Stomach (tissue), 4 donors: Measurements from ENCODE around the gene TRIM61.
"Not testable (repeated sequence)": the region's sequence is repeated elsewhere in the genome, so short reads cannot be mapped to it uniquely, and the experiment has no call there.

Experiments
- CTCF ChIP-seq, 7 experiments: fragments of 450-650 bp in 4 of 7; fragments of 200-600 bp in 3 of 7; sonication (generic) in 3 of 7; IDR thresholded peaks; one replicate each; pipeline ENCODE4 v1.5.1; 2016 to 2019; ENCODE audit warnings: antibody characterized with exemption in 7 of 7, control low read depth in 2 of 7, mild to moderate bottlenecking in 1 of 7
- EP300 ChIP-seq: sonication (generic); formaldehyde crosslinking; IDR thresholded peaks from one replicate; pipeline ENCODE4 v1.6.1; 2017; ENCODE audit warnings: antibody characterized with exemption
- POLR2A ChIP-seq, 4 donors: fragments of 450-650 bp; IDR thresholded peaks; one replicate each; pipeline ENCODE4 v1.6.1; 2016; ENCODE audit warnings: antibody characterized with exemption in 4 of 4, control low read depth in 2 of 4, mild to moderate bottlenecking in 1 of 4, moderate library complexity in 1 of 4

DNA sequence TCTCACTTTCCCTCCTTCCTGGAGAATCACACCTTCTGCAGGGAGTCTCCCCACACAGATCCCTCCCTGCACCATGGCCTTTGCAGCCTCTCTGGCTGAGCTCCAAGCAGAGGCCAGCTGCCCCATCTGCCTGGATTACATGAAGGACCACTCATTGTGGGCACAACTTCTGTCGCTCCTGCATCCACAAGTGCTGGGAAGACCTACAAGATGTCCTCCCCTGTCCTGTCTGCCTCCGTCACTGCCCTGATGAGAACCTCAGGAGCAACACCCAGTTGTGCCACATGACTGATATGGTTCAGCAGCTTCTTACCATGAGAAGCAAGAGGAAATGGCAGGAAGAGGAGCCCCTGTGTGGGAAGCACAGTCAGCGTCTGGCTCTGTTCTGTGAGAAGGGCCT, 29.5 kb downstream of the TRIM61 start:
- TF ChIP-seq CTCF (IDR thresholded peaks at IDR 0.05); POLR2A (IDR thresholded peaks at IDR 0.05); EP300: not testable (repeated sequence)
